Measurements from ENCODE around the gene SETBP1. TPM values are rescaled to one million over a fixed set of nuclear protein-coding genes. Genes with fewer than 3 reads are reported as not detected.
A peak's percentile ranks its signal among the peaks of the same experiment; 100 is the strongest.

The SETBP1 gene
- total and polyA plus RNA-seq, 2 of the 13 experiments (the other 11 are each of a cell fraction or from before 2014, with no cell fraction given) = 0.18 to 0.65 TPM

DNA sequence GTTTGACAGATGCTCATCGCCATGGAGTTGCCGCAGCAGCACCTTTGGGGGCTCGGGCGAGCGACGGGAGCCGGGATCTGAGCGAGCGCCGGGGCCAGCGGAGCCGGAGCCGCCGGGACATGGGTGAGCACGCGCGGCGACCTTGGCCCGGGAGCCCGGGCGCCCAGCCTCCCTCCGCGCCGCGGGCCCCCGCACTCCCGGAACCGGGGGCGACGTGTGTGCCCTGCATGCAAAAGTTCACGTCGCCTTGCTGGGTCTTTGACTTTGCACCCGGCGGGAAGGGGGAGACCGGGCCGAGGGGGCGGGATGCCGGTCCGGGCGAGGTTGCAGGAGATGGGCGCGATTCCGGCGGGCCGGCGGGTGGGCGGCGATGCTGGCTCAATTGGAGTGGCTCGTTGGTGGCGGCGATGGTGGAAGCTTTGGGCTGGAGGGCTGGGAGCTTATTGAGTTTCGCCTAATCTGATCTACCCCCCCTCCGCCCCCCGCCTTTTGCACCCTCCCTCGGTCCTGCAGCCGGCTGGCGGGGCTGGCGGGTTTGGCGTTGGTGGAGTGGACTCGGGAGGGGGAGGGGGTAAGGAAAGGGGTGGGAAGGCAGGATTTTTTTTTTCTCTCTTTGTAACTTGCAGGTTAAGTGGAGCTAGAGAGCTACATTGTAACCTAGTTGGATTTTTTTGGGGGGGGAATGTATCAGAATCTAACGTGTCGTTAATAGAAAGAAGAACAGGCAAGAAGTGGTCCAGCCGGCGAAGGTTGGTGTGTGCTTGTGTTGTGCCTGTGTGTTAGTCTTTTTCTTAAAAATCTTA is at the start of gene SETBP1 (continued):
- TF ChIP-seq, protein P1, sequence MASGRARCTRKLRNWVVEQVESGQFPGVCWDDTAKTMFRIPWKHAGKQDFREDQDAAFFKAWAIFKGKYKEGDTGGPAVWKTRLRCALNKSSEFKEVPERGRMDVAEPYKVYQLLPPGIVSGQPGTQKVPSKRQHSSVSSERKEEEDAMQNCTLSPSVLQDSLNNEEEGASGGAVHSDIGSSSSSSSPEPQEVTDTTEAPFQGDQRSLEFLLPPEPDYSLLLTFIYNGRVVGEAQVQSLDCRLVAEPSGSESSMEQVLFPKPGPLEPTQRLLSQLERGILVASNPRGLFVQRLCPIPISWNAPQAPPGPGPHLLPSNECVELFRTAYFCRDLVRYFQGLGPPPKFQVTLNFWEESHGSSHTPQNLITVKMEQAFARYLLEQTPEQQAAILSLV (CRISPR knock-in tag; IDR thresholded peaks at IDR 0.05; ENCODE audit: borderline replicate concordance) = 0 out of 2 replicates have a peak, but pooled peaks have one; percentile 27
- TF ChIP-seq ZNF746 (CRISPR knock-in tag; IDR thresholded peaks at IDR 0.05) (peak; percentile 25; the same call in 1 of the 2 replicates), ZNF792 (CRISPR knock-in tag; IDR thresholded peaks at IDR 0.05) (no peak), ZNF768 (CRISPR knock-in tag; IDR thresholded peaks at IDR 0.05) (no peak), MAZ (IDR thresholded peaks at IDR 0.05; ENCODE audit: borderline replicate concordance, low read depth, low read length) (no peak), MAZ (CRISPR knock-in tag; IDR thresholded peaks at IDR 0.05; ENCODE audit: low read depth) (peak; percentile 51; the same call in 1 of the 2 replicates), SOX6 (IDR thresholded peaks at IDR 0.05) (no peak), SOX6 (CRISPR knock-in tag; IDR thresholded peaks at IDR 0.05) (peak; percentile 27; the same call in 1 of the 2 replicates)
- TF ChIP-seq, protein P2, sequence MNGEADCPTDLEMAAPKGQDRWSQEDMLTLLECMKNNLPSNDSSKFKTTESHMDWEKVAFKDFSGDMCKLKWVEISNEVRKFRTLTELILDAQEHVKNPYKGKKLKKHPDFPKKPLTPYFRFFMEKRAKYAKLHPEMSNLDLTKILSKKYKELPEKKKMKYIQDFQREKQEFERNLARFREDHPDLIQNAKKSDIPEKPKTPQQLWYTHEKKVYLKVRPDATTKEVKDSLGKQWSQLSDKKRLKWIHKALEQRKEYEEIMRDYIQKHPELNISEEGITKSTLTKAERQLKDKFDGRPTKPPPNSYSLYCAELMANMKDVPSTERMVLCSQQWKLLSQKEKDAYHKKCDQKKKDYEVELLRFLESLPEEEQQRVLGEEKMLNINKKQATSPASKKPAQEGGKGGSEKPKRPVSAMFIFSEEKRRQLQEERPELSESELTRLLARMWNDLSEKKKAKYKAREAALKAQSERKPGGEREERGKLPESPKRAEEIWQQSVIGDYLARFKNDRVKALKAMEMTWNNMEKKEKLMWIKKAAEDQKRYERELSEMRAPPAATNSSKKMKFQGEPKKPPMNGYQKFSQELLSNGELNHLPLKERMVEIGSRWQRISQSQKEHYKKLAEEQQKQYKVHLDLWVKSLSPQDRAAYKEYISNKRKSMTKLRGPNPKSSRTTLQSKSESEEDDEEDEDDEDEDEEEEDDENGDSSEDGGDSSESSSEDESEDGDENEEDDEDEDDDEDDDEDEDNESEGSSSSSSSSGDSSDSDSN (CRISPR knock-in tag; IDR thresholded peaks at IDR 0.05) = peak; percentile 55; the same call in 1 of the 2 replicates
- TF ChIP-seq, protein P3, sequence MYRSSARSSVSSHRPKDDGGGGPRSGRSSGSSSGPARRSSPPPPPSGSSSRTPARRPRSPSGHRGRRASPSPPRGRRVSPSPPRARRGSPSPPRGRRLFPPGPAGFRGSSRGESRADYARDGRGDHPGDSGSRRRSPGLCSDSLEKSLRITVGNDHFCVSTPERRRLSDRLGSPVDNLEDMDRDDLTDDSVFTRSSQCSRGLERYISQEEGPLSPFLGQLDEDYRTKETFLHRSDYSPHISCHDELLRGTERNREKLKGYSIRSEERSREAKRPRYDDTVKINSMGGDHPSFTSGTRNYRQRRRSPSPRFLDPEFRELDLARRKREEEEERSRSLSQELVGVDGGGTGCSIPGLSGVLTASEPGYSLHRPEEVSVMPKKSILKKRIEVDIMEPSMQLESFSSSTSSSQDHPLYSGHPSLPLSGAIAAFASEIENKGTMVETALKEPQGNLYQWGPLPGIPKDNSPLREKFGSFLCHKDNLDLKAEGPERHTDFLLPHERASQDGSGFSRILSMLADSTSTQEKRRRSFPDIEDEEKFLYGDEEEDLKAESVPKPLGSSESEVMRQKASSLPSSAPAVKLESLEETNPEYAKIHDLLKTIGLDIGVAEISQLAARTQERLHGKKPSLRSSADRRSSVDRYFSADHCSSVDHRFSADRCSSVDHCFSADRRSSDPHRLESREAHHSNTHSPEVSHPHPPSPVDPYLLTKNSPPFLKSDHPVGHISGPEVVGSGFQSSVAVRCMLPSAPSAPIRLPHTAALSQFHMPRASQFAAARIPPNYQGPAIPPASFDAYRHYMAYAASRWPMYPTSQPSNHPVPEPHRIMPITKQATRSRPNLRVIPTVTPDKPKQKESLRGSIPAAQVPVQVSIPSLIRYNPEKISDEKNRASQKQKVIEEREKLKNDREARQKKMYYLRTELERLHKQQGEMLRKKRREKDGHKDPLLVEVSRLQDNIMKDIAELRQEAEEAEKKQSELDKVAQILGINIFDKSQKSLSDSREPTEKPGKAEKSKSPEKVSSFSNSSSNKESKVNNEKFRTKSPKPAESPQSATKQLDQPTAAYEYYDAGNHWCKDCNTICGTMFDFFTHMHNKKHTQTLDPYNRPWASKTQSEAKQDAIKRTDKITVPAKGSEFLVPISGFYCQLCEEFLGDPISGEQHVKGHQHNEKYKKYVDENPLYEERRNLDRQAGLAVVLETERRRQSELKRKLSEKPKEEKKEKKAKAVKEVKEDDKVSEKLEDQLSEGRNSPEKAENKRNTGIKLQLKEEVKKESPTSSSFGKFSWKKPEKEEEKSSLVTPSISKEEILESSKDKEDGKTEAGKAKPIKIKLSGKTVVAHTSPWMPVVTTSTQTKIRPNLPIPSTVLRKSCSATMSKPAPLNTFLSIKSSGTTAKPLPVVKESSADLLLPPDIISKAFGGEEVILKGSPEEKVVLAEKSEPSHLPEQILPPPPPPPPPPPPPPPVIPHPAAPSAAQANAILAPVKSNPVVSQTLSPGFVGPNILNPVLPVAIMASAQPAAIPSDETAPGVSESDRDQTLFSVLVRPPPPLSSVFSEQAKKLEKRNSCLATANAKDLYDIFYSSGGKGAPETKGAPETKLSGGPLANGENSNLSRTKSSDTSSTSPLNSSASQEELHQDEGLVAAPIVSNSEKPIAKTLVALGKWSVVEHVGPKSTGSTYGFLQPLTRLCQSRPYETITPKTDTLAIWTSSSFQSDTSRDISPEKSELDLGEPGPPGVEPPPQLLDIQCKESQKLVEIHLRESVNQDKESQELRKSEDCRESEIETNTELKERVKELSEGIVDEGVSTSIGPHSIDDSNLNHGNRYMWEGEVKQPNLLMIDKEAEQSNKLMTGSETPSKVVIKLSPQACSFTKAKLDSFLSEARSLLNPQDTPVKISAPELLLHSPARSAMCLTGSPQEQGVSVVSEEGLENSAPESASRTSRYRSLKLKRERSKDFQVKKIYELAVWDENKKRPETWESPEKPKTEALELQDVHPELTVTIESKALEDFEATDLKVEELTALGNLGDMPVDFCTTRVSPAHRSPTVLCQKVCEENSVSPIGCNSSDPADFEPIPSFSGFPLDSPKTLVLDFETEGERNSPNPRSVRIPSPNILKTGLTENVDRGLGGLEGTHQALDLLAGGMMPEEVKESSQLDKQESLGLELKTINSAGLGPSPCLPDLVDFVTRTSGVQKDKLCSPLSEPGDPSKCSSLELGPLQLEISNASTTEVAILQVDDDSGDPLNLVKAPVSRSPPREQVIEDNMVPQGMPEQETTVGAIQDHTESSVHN (CRISPR knock-in tag; IDR thresholded peaks at IDR 0.05) = no peak
- TF ChIP-seq, protein P4, sequence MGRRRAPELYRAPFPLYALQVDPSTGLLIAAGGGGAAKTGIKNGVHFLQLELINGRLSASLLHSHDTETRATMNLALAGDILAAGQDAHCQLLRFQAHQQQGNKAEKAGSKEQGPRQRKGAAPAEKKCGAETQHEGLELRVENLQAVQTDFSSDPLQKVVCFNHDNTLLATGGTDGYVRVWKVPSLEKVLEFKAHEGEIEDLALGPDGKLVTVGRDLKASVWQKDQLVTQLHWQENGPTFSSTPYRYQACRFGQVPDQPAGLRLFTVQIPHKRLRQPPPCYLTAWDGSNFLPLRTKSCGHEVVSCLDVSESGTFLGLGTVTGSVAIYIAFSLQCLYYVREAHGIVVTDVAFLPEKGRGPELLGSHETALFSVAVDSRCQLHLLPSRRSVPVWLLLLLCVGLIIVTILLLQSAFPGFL (CRISPR knock-in tag; IDR thresholded peaks at IDR 0.05) = no peak
